Neutrophil (primary cell): ENCODE measurements around the gene DPH3.

Experiments used
- H3K27ac ChIP-seq: fragments of 200-600 bp; sonication (generic); 2 replicates; pipeline ENCODE4 v1.5.1; 2016; ENCODE audit warnings: mild to moderate bottlenecking, moderate library complexity
- H3K27me3 ChIP-seq: fragments of 200-600 bp; sonication (generic); 2 replicates; pipeline ENCODE4 v1.6.0; 2016; ENCODE audit warnings: mild to moderate bottlenecking
- H3K36me3 ChIP-seq: fragments of 200-600 bp; sonication (generic); 2 replicates; pipeline ENCODE4 v1.5.1; 2017
- H3K4me1 ChIP-seq, 2 experiments: fragments of 200-600 bp in 1 of 2; sonication (generic) in 1 of 2; 1 replicate in 1 of 2; 2 replicates in 1 of 2; pipeline versions ENCODE4 v1.5.1 to v1.6.1; 2013 to 2016; ENCODE audit warnings: low read depth in 1 of 2, low read length in 1 of 2, mild to moderate bottlenecking in 1 of 2, moderate library complexity in 1 of 2; ENCODE audit not compliant: control insufficient read depth in 1 of 2, insufficient read depth in 1 of 2
- H3K4me3 ChIP-seq, 2 experiments: fragments of 200-600 bp in 1 of 2; sonication (generic) in 1 of 2; 1 replicate in 1 of 2; 2 replicates in 1 of 2; pipeline ENCODE4 v1.5.1; 2013 to 2016; ENCODE audit warnings: low read depth in 1 of 2, low read length in 1 of 2, mild to moderate bottlenecking in 1 of 2, moderate library complexity in 1 of 2
- H3K9me3 ChIP-seq: fragments of 200-600 bp; sonication (generic); 2 replicates; pipeline ENCODE4 v1.5.1; 2016
- CTCF ChIP-seq: fragments of 200-600 bp; sonication (generic); IDR thresholded peaks from 2 replicates; pipeline ENCODE4 v1.5.1; 2016; ENCODE audit warnings: antibody characterized with exemption

The DPH3 gene

GRCh38 chr3:16260046-16260445, 4.7 kb downstream of the DPH3 start:
- H3K4me1 ChIP-seq = peaks cover 16 to 19% of the 10 kb centered on the region in 2 experiments
- no peak overlapping the region for H3K4me3 ChIP-seq
- H3K36me3 ChIP-seq = peaks cover 39% of the 10 kb centered on the region
- H3K27ac ChIP-seq = no peak overlapping the region
- no peaks in the 10 kb centered on the region for H3K27me3 ChIP-seq
- no peaks in the 10 kb centered on the region for H3K9me3 ChIP-seq
- no peak for TF ChIP-seq CTCF

- TF ChIP-seq CTCF = no peak
- Histone ChIP-seq H3K36me3 (peaks cover 39% of the 10 kb centered on the region), H3K27ac (no peak overlapping the region), H3K27me3 (no peaks in the 10 kb centered on the region), H3K9me3 (no peaks in the 10 kb centered on the region), H3K4me3 (no peak overlapping the region), H3K4me1 (peaks cover 14 to 16% of the 10 kb centered on the region in 2 experiments)
Observed at GRCh38 chr3:16258866-16259265, 5.9 kb downstream of the DPH3 start.

GRCh38 chr3:16258177-16258576, 6.6 kb downstream of the DPH3 start:
- Histone ChIP-seq H3K27me3 (no peaks in the 10 kb centered on the region), H3K9me3 (no peaks in the 10 kb centered on the region), H3K27ac (no peak overlapping the region), H3K4me3 (no peak overlapping the region), H3K4me1 (peaks cover 17 to 18% of the 10 kb centered on the region in 2 experiments), H3K36me3 (peaks cover 39% of the 10 kb centered on the region)
- no peak for TF ChIP-seq CTCF

- no peaks in the 10 kb centered on the region for H3K9me3 ChIP-seq
- no peak overlapping the region for H3K27ac ChIP-seq
- no peaks in the 10 kb centered on the region for H3K27me3 ChIP-seq
- TF ChIP-seq CTCF = no peak
- no peak overlapping the region for H3K4me3 ChIP-seq
- peaks cover 39% of the 10 kb centered on the region for H3K36me3 ChIP-seq
- H3K4me1 ChIP-seq = peaks cover 17 to 18% of the 10 kb centered on the region in 2 experiments
Observed at GRCh38 chr3:16257309-16257708, 7.4 kb downstream of the DPH3 start.

- H3K9me3 ChIP-seq = no peaks in the 10 kb centered on the region
- no peak overlapping the region for H3K27ac ChIP-seq
- H3K4me3 ChIP-seq = no peak overlapping the region
- TF ChIP-seq CTCF = no peak
- H3K27me3 ChIP-seq = no peaks in the 10 kb centered on the region
- peaks cover 27% of the 10 kb centered on the region for H3K36me3 ChIP-seq
- peaks cover 16 to 17% of the 10 kb centered on the region in 2 experiments for H3K4me1 ChIP-seq
Observed at GRCh38 chr3:16255726-16256125, 9.0 kb downstream of the DPH3 start.

- Histone ChIP-seq H3K4me3 (no peak overlapping the region), H3K36me3 (peaks cover 23% of the 10 kb centered on the region), H3K4me1 (peaks cover 16 to 17% of the 10 kb centered on the region in 2 experiments), H3K27me3 (no peaks in the 10 kb centered on the region), H3K27ac (no peak overlapping the region), H3K9me3 (no peaks in the 10 kb centered on the region)
- no peak for TF ChIP-seq CTCF
Observed at GRCh38 chr3:16255326-16255725, 9.4 kb downstream of the DPH3 start.
